ENCODE data around the gene LAG3. TPM values are rescaled to one million over a fixed set of nuclear protein-coding genes. Genes with fewer than 3 reads are reported as not detected.

Gene LAG3
- total RNA-seq, 1 experiment from 2014 or later: 3.3 TPM

GRCh38 chr12:6820166-6820565 is 47.8 kb downstream of the LAG3 start:
- H3K27me3 ChIP-seq (ENCODE audit: insufficient read depth, low read length): peaks cover 6% of the 10 kb centered on the region; the same call in 1 of the 2 replicates
- H3K9me2 ChIP-seq (ENCODE audit: insufficient read depth): no peaks in the 10 kb centered on the region
- H2AFZ ChIP-seq (ENCODE audit: low read depth, low read length, poor library complexity, severe bottlenecking): no peak overlapping the region
- no peak overlapping the region for H3K9ac ChIP-seq (ENCODE audit: low read length)
- H3K79me2 ChIP-seq (ENCODE audit: insufficient read depth, low read length): no peaks in the 10 kb centered on the region
- no peak overlapping the region for H3K27ac ChIP-seq (ENCODE audit: low read depth, low read length)
- no TSS peak for BruUV-seq (replicated peaks)
- DNase-seq (ENCODE audit: low read depth, low spot score) (no peak), ATAC-seq (no peak)
- no peaks in the 10 kb centered on the region for H4K20me1 ChIP-seq (ENCODE audit: insufficient read depth)
- no peak for TF ChIP-seq ZNF274 (IDR thresholded peaks at IDR 0.05; ENCODE audit: low read depth, low read length)
- peak; percentile 11 for TF ChIP-seq POLR2A (IDR thresholded peaks at IDR 0.05; ENCODE audit: borderline replicate concordance, extremely low read depth, insufficient read depth, insufficient read length)
- no peaks in the 10 kb centered on the region for H3K9me3 ChIP-seq (ENCODE audit: control insufficient read depth in 1 of 2, insufficient read depth in 1 of 2, low read depth in 1 of 2, low read length in 2 of 2)
- H3K4me3 ChIP-seq (replicated peaks in 1 of 2; ENCODE audit: low read depth in 1 of 2, low read length in 2 of 2): no peak overlapping the region
- CTCF ChIA-PET: no interaction called here
- H3K4me2 ChIP-seq (ENCODE audit: low read length): no peak overlapping the region
- RAD21 ChIA-PET (ENCODE audit: low non-redundant PET in 1 of 2, low total read pairs in 2 of 2, uncharacterized antibody in 2 of 2, unreplicated experiment in 2 of 2): no interaction called here
- POLR2A ChIA-PET: no interaction called here
- no peaks in the 10 kb centered on the region for H3K36me3 ChIP-seq (ENCODE audit: control insufficient read depth in 1 of 2, insufficient read depth in 2 of 2, low read length in 2 of 2)
- peaks cover 13 to 25% of the 10 kb centered on the region in 2 experiments for H3K4me1 ChIP-seq (ENCODE audit: control insufficient read depth in 1 of 2, insufficient read depth in 2 of 2, low read length in 2 of 2)
- intact Hi-C loops (cut with micrococcal nuclease): no loop called here

- ChIA-PET CTCF (interaction anchor here (0.9 to 2.3 kb wide), 4 partner anchors 13 to 68 kb away, joined by 3 to 10 read pairs (median 6); partner anchors contain the start of gene MLF2), RAD21 (ENCODE audit: low non-redundant PET in 1 of 2, low total read pairs in 2 of 2, uncharacterized antibody in 2 of 2, unreplicated experiment in 2 of 2) (no interaction called here), POLR2A (interaction anchor here (0.8 to 1.4 kb wide), 2 partner anchors 56 to 68 kb away, joined by 4 to 10 read pairs; partner anchors contain the start of gene PTMS)
- Histone ChIP-seq H3K4me1 (ENCODE audit: control insufficient read depth in 1 of 2, insufficient read depth in 2 of 2, low read length in 2 of 2) (peaks cover 14 to 35% of the 10 kb centered on the region in 2 experiments), H3K79me2 (ENCODE audit: insufficient read depth, low read length) (no peaks in the 10 kb centered on the region; the same call in 1 of the 2 replicates), H3K4me3 (replicated peaks in 1 of 2; ENCODE audit: low read depth in 1 of 2, low read length in 2 of 2) (peak within 1 kb of the TSS; percentile 43 to 50), H3K9me2 (ENCODE audit: insufficient read depth) (no peaks in the 10 kb centered on the region), H2AFZ (ENCODE audit: low read depth, low read length, poor library complexity, severe bottlenecking) (no peak within 1 kb of the TSS), H3K4me2 (ENCODE audit: low read length) (peak within 1 kb of the TSS; percentile 83), H3K9ac (ENCODE audit: low read length) (peak within 1 kb of the TSS; percentile 48), H3K9me3 (ENCODE audit: control insufficient read depth in 1 of 2, insufficient read depth in 1 of 2, low read depth in 1 of 2, low read length in 2 of 2) (no peaks in the 10 kb centered on the region), H4K20me1 (ENCODE audit: insufficient read depth) (no peaks in the 10 kb centered on the region), H3K36me3 (ENCODE audit: control insufficient read depth in 1 of 2, insufficient read depth in 2 of 2, low read length in 2 of 2) (no peaks in the 10 kb centered on the region), H3K27ac (ENCODE audit: low read depth, low read length) (peak within 1 kb of the TSS; percentile 18; the same call in 1 of the 2 replicates), H3K27me3 (ENCODE audit: insufficient read depth, low read length) (peaks cover 6% of the 10 kb centered on the region; the same call in 1 of the 2 replicates)
- ATAC-seq: peak; percentile 66
- BruUV-seq (replicated peaks): no TSS peak
- intact Hi-C loops (cut with micrococcal nuclease): no loop called here
- DNase-seq (ENCODE audit: low read depth, low spot score): no peak
- TF ChIP-seq EZH2 (IDR thresholded peaks at IDR 0.05): no peak
- TF ChIP-seq FOSL1 (IDR thresholded peaks at IDR 0.05; ENCODE audit: low read depth): no peak
- no peak for TF ChIP-seq CTCF (IDR thresholded peaks at IDR 0.05 in 2 of 3, conservative IDR thresholded peaks at IDR 0.05 in 1 of 3; ENCODE audit: borderline replicate concordance in 1 of 3, insufficient read depth in 1 of 3, low read depth in 2 of 3, low read length in 2 of 3)
- no peak for TF ChIP-seq SP1 (IDR thresholded peaks at IDR 0.05; ENCODE audit: low read depth)
- no peak for TF ChIP-seq CEBPB (IDR thresholded peaks at IDR 0.05; ENCODE audit: low read depth)
- TF ChIP-seq YY1 (IDR thresholded peaks at IDR 0.05; ENCODE audit: extremely low read depth, insufficient replicate concordance, low read depth, low read length): no peak
- no peak for TF ChIP-seq ZFX (IDR thresholded peaks at IDR 0.05)
- no peak for TF ChIP-seq REST (IDR thresholded peaks at IDR 0.05; ENCODE audit: low read depth)
- TF ChIP-seq CBX3 (IDR thresholded peaks at IDR 0.05; ENCODE audit: low read depth): no peak
- no peak for TF ChIP-seq MAX (IDR thresholded peaks at IDR 0.05)
- no peak for TF ChIP-seq ATF3 (IDR thresholded peaks at IDR 0.05)
- TF ChIP-seq ELF1 (IDR thresholded peaks at IDR 0.05; ENCODE audit: borderline replicate concordance, low read depth): no peak
Measured at GRCh38 chr12:6821591-6822425, 49.5 kb downstream of the LAG3 start, which contains the start of gene GPR162. Gene GPR162 (plus strand): TSS chr12:6821821. CDS start chr12:6823899, 2,078 bp downstream.

All from HCT116 (cell line).